HCT116 (cell line): Measurements from ENCODE around the gene PIBF1. TPM values are rescaled to one million over a fixed set of nuclear protein-coding genes. Genes with fewer than 3 reads are reported as not detected.

Experiments
- ATAC-seq: fragments of 200-7000 bp; cut with Tn5 transposase; 2 replicates; pipeline ENCODE4 v1.9.1; 2020; ENCODE audit warnings: mild to moderate bottlenecking, moderate library complexity
- BruUV-seq: library from RNA; stranded (reverse); fragments of 400-500 nt; replicated peaks from 2 replicates; lab custom pipeline; 2021; lab: Mats Ljungman, UMichigan
- CTCF ChIA-PET: fragments of 300-600 bp; sonication (Branson Sonifier 250); formaldehyde crosslinking; loops from one replicate; lab custom pipeline; 2021; ENCODE audit warnings: antibody characterized with exemption; lab: Charles Lee
- POLR2A ChIA-PET: fragments of 300-600, 350-600 bp; sonication (Branson Sonifier 250); formaldehyde crosslinking; loops from one replicate; lab custom pipeline; 2021; ENCODE audit warnings: antibody characterized with exemption; lab: Charles Lee
- RAD21 ChIA-PET, 2 experiments: fragments of 300-600 bp; sonication (Branson Sonifier 250); formaldehyde crosslinking; loops; one replicate each; lab custom pipeline; 2023; ENCODE audit warnings: low total read pairs in 2 of 2; ENCODE audit not compliant: uncharacterized antibody in 2 of 2, unreplicated experiment in 2 of 2, low non-redundant PET in 1 of 2; lab: Charles Lee
- DNase-seq: peaks from one replicate; pipeline ENCODE4 v3.0.0-alpha.2; 2010; ENCODE audit warnings: low read depth, low spot score
- H2AFZ ChIP-seq: fragments of 200-600 bp; shearing (Covaris generic), sonication (generic); 2 replicates; pipeline ENCODE4 v1.6.1; 2017; ENCODE audit warnings: low read depth, mixed run types, mixed read lengths, antibody characterized with exemption, low read length; ENCODE audit not compliant: poor library complexity, severe bottlenecking
- H3K27ac ChIP-seq: 2 replicates; pipeline ENCODE4 v1.5.1; 2012; ENCODE audit warnings: low read depth, low read length
- H3K27me3 ChIP-seq: fragments of 200-600 bp; sonication (generic); 2 replicates; pipeline ENCODE4 v1.6.1; 2016; ENCODE audit warnings: mixed run types, low read length, mixed read lengths; ENCODE audit not compliant: insufficient read depth
- H3K36me3 ChIP-seq, 2 experiments: fragments of 200-500 bp in 1 of 2; fragments of 200-600 bp in 1 of 2; sonication (Bioruptor generic) in 1 of 2; sonication (generic) in 1 of 2; 2 replicates each; pipeline versions ENCODE4 v1.5.1 to v1.6.1; 2014 to 2016; ENCODE audit warnings: low read length in 2 of 2, inconsistent platforms in 1 of 2, mixed read lengths in 1 of 2, mixed run types in 1 of 2; ENCODE audit not compliant: insufficient read depth in 2 of 2, control insufficient read depth in 1 of 2
- H3K4me1 ChIP-seq, 2 experiments: fragments of 200-600 bp in 1 of 2; sonication (generic) in 1 of 2; 2 replicates each; pipeline versions ENCODE4 v1.5.1 to v1.6.1; 2012 to 2017; ENCODE audit warnings: low read length in 2 of 2, inconsistent platforms in 1 of 2, mild to moderate bottlenecking in 1 of 2, mixed read lengths in 1 of 2, mixed run types in 1 of 2, moderate library complexity in 1 of 2; ENCODE audit not compliant: insufficient read depth in 2 of 2, control insufficient read depth in 1 of 2
- H3K4me2 ChIP-seq: fragments of 200-600 bp; sonication (generic); 2 replicates; pipeline ENCODE4 v1.6.1; 2017; ENCODE audit warnings: mixed run types, low read length, mixed read lengths
- H3K4me3 ChIP-seq, 2 experiments: fragments of 200-600 bp in 1 of 2; sonication (generic) in 1 of 2; replicated peaks in 1 of 2; 2 replicates each; pipeline ENCODE4 v1.5.1; 2011 to 2016; ENCODE audit warnings: low read length in 2 of 2, control low read depth in 1 of 2, low read depth in 1 of 2, mild to moderate bottlenecking in 1 of 2, mixed read lengths in 1 of 2, mixed run types in 1 of 2
- H3K79me2 ChIP-seq: fragments of 200-600 bp; sonication (generic); 2 replicates; pipeline ENCODE4 v1.6.1; 2017; ENCODE audit warnings: mild to moderate bottlenecking, mixed run types, low read length, moderate library complexity, mixed read lengths; ENCODE audit not compliant: insufficient read depth
- H3K9ac ChIP-seq: fragments of 200-600 bp; sonication (generic); 2 replicates; pipeline ENCODE4 v1.6.1; 2016; ENCODE audit warnings: low read length, mixed read lengths
- H3K9me2 ChIP-seq: fragments of 200-600 bp; sonication (generic), shearing (Covaris generic); 2 replicates; pipeline ENCODE4 v1.6.1; 2017; ENCODE audit warnings: mixed run types, mild to moderate bottlenecking, moderate library complexity; ENCODE audit not compliant: insufficient read depth
- H3K9me3 ChIP-seq, 2 experiments: fragments of 200-500 bp in 1 of 2; fragments of 200-600 bp in 1 of 2; sonication (Bioruptor generic) in 1 of 2; sonication (generic) in 1 of 2; 2 replicates each; pipeline ENCODE4 v1.6.1; 2014 to 2017; ENCODE audit warnings: low read length in 2 of 2, mixed read lengths in 2 of 2, inconsistent platforms in 1 of 2, low read depth in 1 of 2, mild to moderate bottlenecking in 1 of 2, mixed run types in 1 of 2, moderate library complexity in 1 of 2; ENCODE audit not compliant: control insufficient read depth in 1 of 2, insufficient read depth in 1 of 2
- H4K20me1 ChIP-seq: fragments of 200-600 bp; sonication (generic), shearing (Covaris generic); 2 replicates; pipeline ENCODE4 v1.6.1; 2017; ENCODE audit warnings: mixed run types, mild to moderate bottlenecking, moderate library complexity; ENCODE audit not compliant: insufficient read depth
- CEBPB ChIP-seq: IDR thresholded peaks from 2 replicates; pipeline ENCODE4 v1.6.1; 2012; ENCODE audit warnings: low read depth
- EGR1 ChIP-seq: IDR thresholded peaks from 2 replicates; pipeline ENCODE4 v1.6.1; 2012; ENCODE audit warnings: low read depth
- ELF1 ChIP-seq: IDR thresholded peaks from 2 replicates; pipeline ENCODE4 v1.6.1; 2012; ENCODE audit warnings: low read depth, borderline replicate concordance
- EZH2 ChIP-seq: fragments of 200-600 bp; sonication (generic); IDR thresholded peaks from 2 replicates; pipeline ENCODE4 v1.6.1; 2017; ENCODE audit warnings: antibody characterized with exemption, mixed run types
- EZH2phosphoT487 ChIP-seq: fragments of 200-600 bp; IDR thresholded peaks from 2 replicates; pipeline ENCODE4 v1.6.1; 2018; ENCODE audit warnings: antibody characterized with exemption, borderline replicate concordance
- FOSL1 ChIP-seq: IDR thresholded peaks from 2 replicates; pipeline ENCODE4 v1.6.1; 2012; ENCODE audit warnings: low read depth
- POLR2A ChIP-seq: IDR thresholded peaks from 2 replicates; pipeline ENCODE4 v1.7.0; 2011; ENCODE audit warnings: borderline replicate concordance; ENCODE audit not compliant: insufficient read depth, insufficient read length; ENCODE audit errors: extremely low read depth
- POLR2AphosphoS5 ChIP-seq: IDR thresholded peaks from 2 replicates; pipeline ENCODE4 v1.6.1; 2011; ENCODE audit warnings: mild to moderate bottlenecking, low read depth, low read length, moderate library complexity
- RAD21 ChIP-seq: IDR thresholded peaks from 2 replicates; pipeline ENCODE4 v1.6.1; 2012; ENCODE audit warnings: low read depth, mild to moderate bottlenecking
- SIN3A ChIP-seq: IDR thresholded peaks from 2 replicates; pipeline ENCODE4 v1.6.1; 2012; ENCODE audit warnings: low read depth
- SP1 ChIP-seq: IDR thresholded peaks from 2 replicates; pipeline ENCODE4 v1.6.1; 2012; ENCODE audit warnings: low read depth
- SRF ChIP-seq: IDR thresholded peaks from 2 replicates; pipeline ENCODE4 v1.6.1; 2012; ENCODE audit warnings: low read depth
- TCF7L2 ChIP-seq: IDR thresholded peaks from 2 replicates; pipeline ENCODE4 v1.7.0; 2011; ENCODE audit warnings: borderline replicate concordance, inconsistent platforms; ENCODE audit not compliant: insufficient read depth, insufficient read length; ENCODE audit errors: extremely low read depth
- YY1 ChIP-seq: IDR thresholded peaks from 2 replicates; pipeline ENCODE4 v1.6.1; 2011; ENCODE audit warnings: low read length, low read depth, moderate library complexity, mild to moderate bottlenecking; ENCODE audit not compliant: insufficient replicate concordance; ENCODE audit errors: extremely low read depth
- ZFX ChIP-seq: fragments of 450-650 bp; IDR thresholded peaks from 2 replicates; pipeline ENCODE4 v1.6.1; 2017
- ZNF274 ChIP-seq: fragments of 200-500 bp; sonication (Bioruptor generic); IDR thresholded peaks from 2 replicates; pipeline ENCODE4 v1.6.1; 2014; ENCODE audit warnings: mild to moderate bottlenecking, low read depth, low read length, inconsistent platforms
- intact Hi-C: fragments of 100-400 bp; cut with micrococcal nuclease; formaldehyde crosslinking; loops from 2 replicates; pipeline ENCODE4 v1.10.0; 2022
- total RNA-seq: library from RNA; stranded (reverse); gene quantifications from one replicate; pipeline ENCODE4 v1.2.1, GENCODE V29; 2021; ENCODE audit not compliant: unreplicated experiment
- TF ChIP-seq, protein P1 (sequence below): IDR thresholded peaks from 2 replicates; pipeline ENCODE4 v1.6.1; 2012
- TF ChIP-seq, protein P2 (sequence below): IDR thresholded peaks from 2 replicates; pipeline ENCODE4 v1.6.1; 2011; ENCODE audit warnings: mild to moderate bottlenecking, low read length, moderate library complexity; ENCODE audit not compliant: insufficient replicate concordance; ENCODE audit errors: extremely low read depth

Gene PIBF1
- total RNA-seq, 1 experiment from 2014 or later, result 21.1 TPM

GRCh38 chr13:73063166-73063565 lies 281.2 kb downstream of the PIBF1 start:
- Histone ChIP-seq H3K4me2 (no peak overlapping the region), H3K9ac (no peak overlapping the region)
- POLR2A ChIA-PET, result interaction anchor here (1.6 kb wide), 1 partner anchor 19 kb away, joined by 4 read pairs; no protein-coding TSS in a partner anchor
- no peak for DNase-seq
- TF ChIP-seq, protein P1, sequence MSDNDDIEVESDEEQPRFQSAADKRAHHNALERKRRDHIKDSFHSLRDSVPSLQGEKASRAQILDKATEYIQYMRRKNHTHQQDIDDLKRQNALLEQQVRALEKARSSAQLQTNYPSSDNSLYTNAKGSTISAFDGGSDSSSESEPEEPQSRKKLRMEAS, result no peak
- TF ChIP-seq RAD21 (no peak), POLR2AphosphoS5 (no peak), EGR1 (no peak), SRF (no peak), YY1 (no peak), TCF7L2 (no peak)
- TF ChIP-seq, all 23 proteins: peak for 0
- CTCF ChIA-PET, result no interaction called here
- Histone ChIP-seq H3K27me3 (no peaks in the 10 kb centered on the region), H3K4me3 (no peak overlapping the region), H4K20me1 (peaks cover 4% of the 10 kb centered on the region; the same call in 1 of the 2 replicates), H3K4me1 (peaks cover 24 to 35% of the 10 kb centered on the region in 2 experiments), H3K36me3 (peaks cover 26 to 37% of the 10 kb centered on the region in 2 experiments), H3K79me2 (peaks cover 89% of the 10 kb centered on the region), H2AFZ (no peak overlapping the region), H3K27ac (no peak overlapping the region), H3K9me3 (no peaks in the 10 kb centered on the region), H3K9me2 (no peaks in the 10 kb centered on the region)
- BruUV-seq, result no TSS peak
- RAD21 ChIA-PET, result interaction anchor here in 1 of 2 experiments (0.9 kb wide), 1 partner anchor 354 kb away, joined by 5 read pairs; no protein-coding TSS in a partner anchor
- ATAC-seq, result no peak
- intact Hi-C loops, result loop anchor here (10.0 kb wide), 1 partner anchor 482 kb away; no protein-coding TSS in a partner anchor

- DNase-seq, result no peak
- RAD21 ChIA-PET, result no interaction called here
- Histone ChIP-seq H3K9me2 (no peaks in the 10 kb centered on the region), H4K20me1 (peaks cover 4% of the 10 kb centered on the region; the same call in 1 of the 2 replicates), H3K4me2 (no peak overlapping the region), H3K79me2 (peaks cover 98% of the 10 kb centered on the region), H2AFZ (no peak overlapping the region), H3K4me1 (peaks cover 36 to 37% of the 10 kb centered on the region in 2 experiments), H3K36me3 (peaks cover 28 to 37% of the 10 kb centered on the region in 2 experiments), H3K9ac (no peak overlapping the region), H3K4me3 (no peak overlapping the region), H3K27ac (no peak overlapping the region), H3K27me3 (no peaks in the 10 kb centered on the region), H3K9me3 (no peaks in the 10 kb centered on the region)
- intact Hi-C loops, result loop anchor here (10.0 kb wide), 1 partner anchor 480 kb away; no protein-coding TSS in a partner anchor
- no TSS peak for BruUV-seq
- CTCF ChIA-PET, result no interaction called here
- POLR2A ChIA-PET, result no interaction called here
- no peak for ATAC-seq
- TF ChIP-seq ZFX, result no peak
- no peak for TF ChIP-seq POLR2A
- no peak for TF ChIP-seq ELF1
- no peak for TF ChIP-seq YY1
- TF ChIP-seq, protein P2, sequence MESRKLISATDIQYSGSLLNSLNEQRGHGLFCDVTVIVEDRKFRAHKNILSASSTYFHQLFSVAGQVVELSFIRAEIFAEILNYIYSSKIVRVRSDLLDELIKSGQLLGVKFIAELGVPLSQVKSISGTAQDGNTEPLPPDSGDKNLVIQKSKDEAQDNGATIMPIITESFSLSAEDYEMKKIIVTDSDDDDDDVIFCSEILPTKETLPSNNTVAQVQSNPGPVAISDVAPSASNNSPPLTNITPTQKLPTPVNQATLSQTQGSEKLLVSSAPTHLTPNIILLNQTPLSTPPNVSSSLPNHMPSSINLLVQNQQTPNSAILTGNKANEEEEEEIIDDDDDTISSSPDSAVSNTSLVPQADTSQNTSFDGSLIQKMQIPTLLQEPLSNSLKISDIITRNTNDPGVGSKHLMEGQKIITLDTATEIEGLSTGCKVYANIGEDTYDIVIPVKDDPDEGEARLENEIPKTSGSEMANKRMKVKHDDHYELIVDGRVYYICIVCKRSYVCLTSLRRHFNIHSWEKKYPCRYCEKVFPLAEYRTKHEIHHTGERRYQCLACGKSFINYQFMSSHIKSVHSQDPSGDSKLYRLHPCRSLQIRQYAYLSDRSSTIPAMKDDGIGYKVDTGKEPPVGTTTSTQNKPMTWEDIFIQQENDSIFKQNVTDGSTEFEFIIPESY, result no peak
- TF ChIP-seq EGR1, result no peak
- TF ChIP-seq SIN3A, result no peak
- no peak for TF ChIP-seq TCF7L2
- TF ChIP-seq RAD21, result no peak
- no peak for TF ChIP-seq EZH2phosphoT487
- TF ChIP-seq, protein P1, result no peak
- no peak for TF ChIP-seq FOSL1
- TF ChIP-seq CEBPB, result no peak
- no peak for TF ChIP-seq EZH2
- TF ChIP-seq ZNF274, result no peak
- TF ChIP-seq SP1, result no peak
These were observed 283.1 kb downstream of the PIBF1 start for GRCh38 chr13:73065036-73065435.
